ENCODE data around the gene GALNT15. TPM values are rescaled to one million over a fixed set of nuclear protein-coding genes. Genes with fewer than 3 reads are reported as not detected.
A peak's percentile ranks its signal among the peaks of the same experiment; 100 is the strongest.

The GALNT15 gene
- total RNA-seq, 1 donor = 4.7 TPM

DNA sequence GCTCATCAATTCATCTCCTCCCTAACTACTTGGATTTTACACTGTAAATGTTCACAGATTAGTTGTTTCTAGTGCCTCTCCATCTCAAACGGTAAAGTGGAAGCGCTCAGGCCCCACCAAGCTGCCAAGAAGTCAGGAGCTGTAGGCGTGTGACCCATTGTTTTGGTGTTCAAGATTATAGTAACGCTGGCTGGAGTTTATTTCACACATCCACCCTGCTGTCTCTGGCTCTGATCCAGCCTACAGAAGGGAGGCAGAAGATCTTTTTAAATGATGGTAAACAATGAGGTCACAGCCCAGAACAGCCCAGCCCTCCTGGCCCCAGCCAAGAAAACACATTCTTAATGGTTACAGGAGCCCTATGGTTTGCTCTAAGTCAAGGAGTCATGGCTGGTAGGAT is 25.7 kb upstream of the GALNT15 start:
- TF ChIP-seq, protein P1, sequence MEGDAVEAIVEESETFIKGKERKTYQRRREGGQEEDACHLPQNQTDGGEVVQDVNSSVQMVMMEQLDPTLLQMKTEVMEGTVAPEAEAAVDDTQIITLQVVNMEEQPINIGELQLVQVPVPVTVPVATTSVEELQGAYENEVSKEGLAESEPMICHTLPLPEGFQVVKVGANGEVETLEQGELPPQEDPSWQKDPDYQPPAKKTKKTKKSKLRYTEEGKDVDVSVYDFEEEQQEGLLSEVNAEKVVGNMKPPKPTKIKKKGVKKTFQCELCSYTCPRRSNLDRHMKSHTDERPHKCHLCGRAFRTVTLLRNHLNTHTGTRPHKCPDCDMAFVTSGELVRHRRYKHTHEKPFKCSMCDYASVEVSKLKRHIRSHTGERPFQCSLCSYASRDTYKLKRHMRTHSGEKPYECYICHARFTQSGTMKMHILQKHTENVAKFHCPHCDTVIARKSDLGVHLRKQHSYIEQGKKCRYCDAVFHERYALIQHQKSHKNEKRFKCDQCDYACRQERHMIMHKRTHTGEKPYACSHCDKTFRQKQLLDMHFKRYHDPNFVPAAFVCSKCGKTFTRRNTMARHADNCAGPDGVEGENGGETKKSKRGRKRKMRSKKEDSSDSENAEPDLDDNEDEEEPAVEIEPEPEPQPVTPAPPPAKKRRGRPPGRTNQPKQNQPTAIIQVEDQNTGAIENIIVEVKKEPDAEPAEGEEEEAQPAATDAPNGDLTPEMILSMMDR (IDR thresholded peaks at IDR 0.05; ENCODE audit: insufficient read depth, low read depth, low read length) = no peak
- no peak overlapping the region for H3K4me3 ChIP-seq (ENCODE audit: low read depth, low read length)

DNA sequence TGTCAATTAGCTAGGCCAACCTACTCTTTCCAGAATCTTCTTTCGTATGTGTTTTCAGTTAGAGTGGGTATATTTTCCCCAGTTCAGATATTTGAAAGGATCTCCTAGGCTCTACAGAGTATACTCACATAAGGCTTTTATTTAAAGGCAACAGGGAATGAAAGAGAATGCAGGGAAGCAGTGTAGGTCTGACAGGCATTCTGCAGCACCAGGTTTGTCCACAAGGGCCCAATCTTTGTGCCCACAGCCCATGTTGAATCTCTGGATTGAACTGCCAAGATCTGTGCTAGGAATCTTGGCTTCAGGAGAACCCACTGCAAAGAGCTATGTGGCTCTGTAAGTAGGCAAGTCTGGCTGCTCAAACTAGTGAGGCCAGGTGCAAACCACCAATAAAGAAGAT is 24.2 kb upstream of the GALNT15 start:
- TF ChIP-seq, protein P1 (IDR thresholded peaks at IDR 0.05; ENCODE audit: insufficient read depth, low read depth, low read length) = no peak
- no peak for DNase-seq (ENCODE audit: low read depth)
- no peak overlapping the region for H3K4me3 ChIP-seq (ENCODE audit: low read depth, low read length)

More for the DNA sequence above, 25.7 kb upstream of the GALNT15 start:
- DNase-seq (ENCODE audit: low read depth) = peak; percentile 98

DNA sequence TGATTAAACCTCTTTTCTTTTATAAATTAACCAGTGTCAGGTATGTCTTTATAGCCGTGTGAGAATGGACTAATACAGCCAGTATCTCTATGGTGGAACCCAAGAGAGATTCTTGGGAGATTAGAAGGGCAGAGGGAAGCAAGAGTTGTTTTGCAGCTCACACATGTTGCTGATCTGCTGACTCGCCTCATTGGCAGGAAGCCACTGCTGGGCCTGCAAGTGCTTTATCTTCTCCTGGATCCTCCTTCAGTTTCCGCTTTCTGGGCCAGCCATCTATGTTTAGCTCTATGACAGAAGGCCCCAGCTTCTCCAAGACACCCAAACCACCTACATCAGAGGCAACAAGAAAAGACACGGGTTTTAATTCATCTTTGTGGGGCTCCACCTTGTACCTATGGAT is 23.4 kb upstream of the GALNT15 start:
- H3K4me3 ChIP-seq (ENCODE audit: low read depth, low read length) = no peak overlapping the region
- peak; percentile 91 for DNase-seq (ENCODE audit: low read depth)
- TF ChIP-seq, protein P1 (IDR thresholded peaks at IDR 0.05; ENCODE audit: insufficient read depth, low read depth, low read length) = no peak

DNA sequence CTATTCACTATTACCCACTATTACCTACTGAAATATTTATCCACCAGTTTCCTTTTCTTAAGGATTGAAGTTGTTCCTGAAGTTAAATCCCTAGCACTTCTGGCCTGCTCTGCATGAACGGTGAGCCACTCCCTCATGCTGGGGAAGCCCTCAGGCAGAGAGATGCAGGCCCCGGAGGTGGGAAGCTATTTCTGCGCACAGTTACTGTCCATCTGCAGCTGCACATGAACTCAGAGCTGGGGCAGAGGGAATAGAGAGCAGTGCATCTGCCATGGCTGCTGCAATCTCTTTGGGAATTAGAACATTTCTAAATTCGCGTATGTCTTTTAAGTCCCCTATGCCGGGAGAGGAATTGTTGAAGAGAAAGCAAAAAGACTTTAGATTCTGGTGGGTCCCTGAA is 6.3 kb upstream of the GALNT15 start:
- DNase-seq (ENCODE audit: low read depth) = no peak
- H3K4me3 ChIP-seq (ENCODE audit: low read depth, low read length) = no peak overlapping the region
- TF ChIP-seq, protein P1 (IDR thresholded peaks at IDR 0.05; ENCODE audit: insufficient read depth, low read depth, low read length) = no peak

DNA sequence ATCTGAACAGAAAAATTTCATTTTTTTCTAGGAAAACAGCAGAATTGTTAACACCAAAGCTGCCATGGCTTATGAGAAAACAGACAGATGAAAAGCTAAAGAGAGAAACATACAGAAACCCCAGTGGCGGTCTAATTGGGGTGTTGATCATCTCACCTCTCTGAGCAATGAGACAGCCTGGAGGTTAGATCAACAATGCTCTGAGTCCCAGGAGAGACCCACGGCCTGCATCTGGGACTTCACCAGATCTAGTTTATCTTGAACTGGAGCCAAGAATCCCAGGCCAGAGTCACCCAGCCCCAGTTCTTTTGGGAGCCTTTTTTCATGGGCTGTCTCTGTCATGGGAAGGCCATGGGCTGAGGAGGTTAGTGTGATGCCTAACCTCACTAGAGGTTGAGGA is 3.5 kb upstream of the GALNT15 start:
- no peak for DNase-seq (ENCODE audit: low read depth)
- TF ChIP-seq, protein P1 (IDR thresholded peaks at IDR 0.05; ENCODE audit: insufficient read depth, low read depth, low read length) = no peak
- no peak overlapping the region for H3K4me3 ChIP-seq (ENCODE audit: low read depth, low read length)

DNA sequence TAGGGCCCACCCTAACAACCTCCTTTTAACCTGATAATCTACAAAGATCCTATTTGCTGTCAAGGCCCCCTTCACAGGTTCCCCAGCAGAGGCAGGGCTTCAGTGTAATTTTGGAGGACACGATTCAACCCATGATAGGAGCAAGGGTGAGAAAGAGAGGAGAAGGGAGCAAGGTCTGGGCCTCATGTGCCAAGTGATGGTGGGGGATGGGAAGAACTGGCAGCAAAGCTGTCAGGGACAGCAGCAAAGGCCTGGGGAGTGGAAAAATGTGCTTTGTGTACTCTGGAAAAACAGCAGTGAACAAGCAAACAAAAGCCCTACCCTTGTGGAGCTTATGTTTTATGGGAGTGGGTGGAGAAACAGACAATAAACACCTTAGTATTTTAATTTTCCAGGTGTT is 2.7 kb upstream of the GALNT15 start:
- no peak overlapping the region for H3K4me3 ChIP-seq (ENCODE audit: low read depth, low read length)
- no peak for DNase-seq (ENCODE audit: low read depth)
- TF ChIP-seq, protein P1 (IDR thresholded peaks at IDR 0.05; ENCODE audit: insufficient read depth, low read depth, low read length) = no peak

DNA sequence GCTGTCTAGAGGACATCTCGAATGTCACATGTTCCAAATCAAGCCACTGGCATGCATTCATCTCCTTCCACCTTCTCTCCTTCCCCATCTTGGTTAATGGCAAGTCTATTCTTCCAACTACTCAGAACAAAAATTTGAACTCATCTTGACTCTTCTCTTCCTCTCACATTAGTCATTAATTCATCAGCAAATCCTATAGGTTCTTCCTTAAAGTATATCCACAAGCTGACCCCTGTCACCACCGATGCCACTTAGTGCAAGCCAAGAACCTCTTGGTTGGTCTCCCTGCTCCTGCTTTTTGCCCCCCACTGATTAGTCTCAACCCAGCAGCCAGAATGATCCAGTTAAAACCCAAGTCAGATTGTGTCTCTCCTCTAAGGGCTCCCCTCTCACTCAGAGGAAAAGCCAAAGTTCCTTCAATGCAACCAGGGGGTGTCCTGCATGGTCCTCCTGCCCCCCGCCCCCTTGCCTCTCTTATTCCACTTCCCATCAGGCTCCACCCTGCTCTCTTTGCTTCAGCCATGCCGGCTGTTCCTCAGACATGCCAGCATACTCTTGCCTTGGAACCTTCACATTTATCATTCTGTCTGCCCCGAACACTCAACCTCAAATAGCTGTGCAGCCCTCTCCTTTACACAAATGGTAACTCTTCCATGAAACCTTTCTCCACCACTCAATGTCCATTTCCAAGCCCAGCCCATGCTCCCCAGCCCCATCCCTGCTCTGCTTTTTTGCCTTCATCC is 1.0 kb upstream of the GALNT15 start:
- TF ChIP-seq, protein P1 (IDR thresholded peaks at IDR 0.05; ENCODE audit: insufficient read depth, low read depth, low read length) = no peak
- DNase-seq (ENCODE audit: low read depth) = no peak
- no peak overlapping the region for H3K4me3 ChIP-seq (ENCODE audit: low read depth, low read length)
